Fibroblast of lung (primary cell): ENCODE results near the gene JPH2. TPM values are rescaled to one million over a fixed set of nuclear protein-coding genes. Genes with fewer than 3 reads are reported as not detected.
"Not testable (repeated sequence)": the region's sequence is repeated elsewhere in the genome, so short reads cannot be mapped to it uniquely, and the experiment has no call there.

Source experiments
- DNase-seq, 2 donors: peaks; one replicate each; pipeline versions ENCODE4 v3.0.0 to v3.0.0-alpha.2; 2010; ENCODE audit warnings: low read depth in 2 of 2
- H2AFZ ChIP-seq: 2 replicates; pipeline ENCODE4 v1.5.1; 2012; ENCODE audit warnings: low read length, control low read depth, inconsistent platforms
- H3K27ac ChIP-seq: 2 replicates; pipeline ENCODE4 v1.5.1; 2011; ENCODE audit warnings: low read length, control low read depth; ENCODE audit not compliant: insufficient read depth
- H3K27me3 ChIP-seq: 2 replicates; pipeline ENCODE4 v1.5.1; 2011; ENCODE audit warnings: mild to moderate bottlenecking, low read length; ENCODE audit not compliant: control insufficient read depth, insufficient read depth
- H3K36me3 ChIP-seq: 2 replicates; pipeline ENCODE4 v1.5.1; 2011; ENCODE audit warnings: low read length; ENCODE audit not compliant: control insufficient read depth, insufficient read depth
- H3K4me1 ChIP-seq: 2 replicates; pipeline ENCODE4 v1.5.1; 2011; ENCODE audit warnings: low read length; ENCODE audit not compliant: control insufficient read depth, insufficient read depth; ENCODE audit errors: extremely low read depth
- H3K4me2 ChIP-seq: 2 replicates; pipeline ENCODE4 v1.5.1; 2011; ENCODE audit warnings: low read length, control low read depth; ENCODE audit not compliant: insufficient read depth; ENCODE audit errors: extremely low read depth
- H3K4me3 ChIP-seq, 4 experiments: fragments of 200-600 bp in 1 of 4; sonication (generic) in 1 of 4; replicated peaks in 1 of 4; 2 replicates each; pipeline ENCODE4 v1.5.1; 2011 to 2016; ENCODE audit warnings: low read length in 4 of 4, low read depth in 3 of 4, mild to moderate bottlenecking in 3 of 4, control low read depth in 2 of 4, inconsistent platforms in 1 of 4, mixed read lengths in 1 of 4; ENCODE audit not compliant: insufficient read depth in 1 of 4; ENCODE audit errors: control extremely low read depth in 1 of 4
- H3K79me2 ChIP-seq: 2 replicates; pipeline ENCODE4 v1.5.1; 2012; ENCODE audit warnings: mild to moderate bottlenecking, low read length, inconsistent platforms; ENCODE audit not compliant: control insufficient read depth, insufficient read depth
- H3K9ac ChIP-seq: 2 replicates; pipeline ENCODE4 v1.5.1; 2011; ENCODE audit warnings: mild to moderate bottlenecking, low read length, control low read depth; ENCODE audit not compliant: insufficient read depth
- H3K9me3 ChIP-seq: 2 replicates; pipeline ENCODE4 v1.5.1; 2012; ENCODE audit warnings: low read depth, low read length; ENCODE audit not compliant: control insufficient read depth, insufficient read depth
- H4K20me1 ChIP-seq: 2 replicates; pipeline ENCODE4 v1.5.1; 2011; ENCODE audit warnings: low read length; ENCODE audit not compliant: control insufficient read depth, insufficient read depth; ENCODE audit errors: extremely low read depth
- EZH2 ChIP-seq: IDR thresholded peaks from 2 replicates; pipeline ENCODE4 v1.5.1; 2012; ENCODE audit warnings: low read length, control low read depth, mild to moderate bottlenecking; ENCODE audit errors: missing control alignments
- polyA plus RNA-seq, 2 donors: library from polyadenylated mRNA; depleted of rRNA in 1 of 2; stranded (reverse) in 1 of 2; unstranded in 1 of 2; fragments of >200 nt; gene quantifications; 2 replicates each; pipeline ENCODE4 v1.2.1, GENCODE V29; 2011 to 2012; ENCODE audit warnings: missing spikeins in 1 of 2
- total RNA-seq: library from RNA; depleted of rRNA; stranded (reverse); fragments of >200 nt; gene quantifications from 2 replicates; pipeline ENCODE4 v1.2.1, GENCODE V29; 2014
- TF ChIP-seq, protein P1 (sequence below), 2 donors: IDR thresholded peaks in 1 of 2; conservative IDR thresholded peaks in 1 of 2; 1 replicate in 1 of 2; 2 replicates in 1 of 2; pipeline ENCODE4 v1.5.1; 2011 to 2012; ENCODE audit warnings: low read length in 2 of 2, control low read depth in 1 of 2, inconsistent platforms in 1 of 2, low read depth in 1 of 2, mild to moderate bottlenecking in 1 of 2

Gene JPH2
- total and polyA plus RNA-seq, 2 donors (not counting 1 experiment from before 2014, with no cell fraction given): 0.66 to 4.9 TPM

DNA sequence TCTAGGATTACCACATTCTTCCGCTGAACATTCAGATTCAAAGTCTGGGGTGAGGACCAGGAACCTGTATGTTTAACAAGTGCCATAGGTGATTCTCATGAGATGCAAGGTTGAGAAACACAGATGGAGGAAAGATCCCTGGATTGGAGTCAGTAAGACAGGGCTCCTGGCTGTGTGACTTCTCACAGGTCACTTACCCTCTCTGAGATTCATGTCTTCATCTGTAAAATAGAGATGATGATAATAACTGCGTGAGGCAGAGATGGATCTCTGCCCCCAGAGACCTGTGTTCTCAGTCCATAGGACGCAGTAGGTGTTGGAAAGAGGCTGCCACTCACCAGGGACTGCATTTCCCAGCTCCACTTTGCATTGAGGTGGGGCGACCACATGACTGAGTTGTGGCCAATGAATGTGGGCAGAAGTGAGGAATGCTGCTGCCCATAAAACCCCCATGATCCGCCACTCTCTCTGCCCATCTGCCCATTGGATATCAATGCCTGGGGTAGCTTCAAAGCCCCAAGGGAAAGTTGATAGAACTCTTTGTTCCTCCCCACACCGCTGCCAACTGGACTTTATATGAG lies 46.5 kb upstream of the JPH2 start:
- Histone ChIP-seq H2AFZ (no peak overlapping the region), H3K4me2 (no peak overlapping the region), H3K79me2 (no peaks in the 10 kb centered on the region), H3K4me1 (no peaks in the 10 kb centered on the region), H3K9ac (no peak overlapping the region), H3K27me3 (no peaks in the 10 kb centered on the region), H4K20me1 (no peaks in the 10 kb centered on the region), H3K36me3 (no peaks in the 10 kb centered on the region), H3K4me3 (no peak overlapping the region), H3K9me3 (no peaks in the 10 kb centered on the region), H3K27ac (no peak overlapping the region)
- no peak for DNase-seq
- TF ChIP-seq, protein P1, sequence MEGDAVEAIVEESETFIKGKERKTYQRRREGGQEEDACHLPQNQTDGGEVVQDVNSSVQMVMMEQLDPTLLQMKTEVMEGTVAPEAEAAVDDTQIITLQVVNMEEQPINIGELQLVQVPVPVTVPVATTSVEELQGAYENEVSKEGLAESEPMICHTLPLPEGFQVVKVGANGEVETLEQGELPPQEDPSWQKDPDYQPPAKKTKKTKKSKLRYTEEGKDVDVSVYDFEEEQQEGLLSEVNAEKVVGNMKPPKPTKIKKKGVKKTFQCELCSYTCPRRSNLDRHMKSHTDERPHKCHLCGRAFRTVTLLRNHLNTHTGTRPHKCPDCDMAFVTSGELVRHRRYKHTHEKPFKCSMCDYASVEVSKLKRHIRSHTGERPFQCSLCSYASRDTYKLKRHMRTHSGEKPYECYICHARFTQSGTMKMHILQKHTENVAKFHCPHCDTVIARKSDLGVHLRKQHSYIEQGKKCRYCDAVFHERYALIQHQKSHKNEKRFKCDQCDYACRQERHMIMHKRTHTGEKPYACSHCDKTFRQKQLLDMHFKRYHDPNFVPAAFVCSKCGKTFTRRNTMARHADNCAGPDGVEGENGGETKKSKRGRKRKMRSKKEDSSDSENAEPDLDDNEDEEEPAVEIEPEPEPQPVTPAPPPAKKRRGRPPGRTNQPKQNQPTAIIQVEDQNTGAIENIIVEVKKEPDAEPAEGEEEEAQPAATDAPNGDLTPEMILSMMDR (conservative IDR thresholded peaks at IDR 0.05 in 1 of 2, IDR thresholded peaks at IDR 0.05 in 1 of 2; ENCODE audit: low read depth in 1 of 2, low read length in 2 of 2): no peak
- no peak for TF ChIP-seq EZH2

DNA sequence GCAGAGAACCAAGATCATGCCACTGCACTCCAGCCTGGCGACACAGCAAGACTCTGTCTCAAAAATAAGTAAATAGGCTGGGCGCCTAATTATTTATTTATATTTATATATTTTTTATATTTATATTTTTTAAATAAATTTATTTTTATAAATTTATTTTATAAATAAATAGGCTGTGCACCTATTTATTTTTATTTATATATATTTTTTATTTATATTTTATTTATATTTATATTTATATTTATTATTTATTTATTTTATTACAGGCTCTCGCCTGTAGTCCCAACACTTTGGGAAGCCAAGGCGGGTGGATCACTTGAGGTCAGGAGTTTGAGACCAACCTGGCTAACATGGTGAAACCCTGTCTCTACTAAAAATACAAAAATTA lies 45.5 kb upstream of the JPH2 start:
- not testable (repeated sequence) for H4K20me1 ChIP-seq, H3K4me1 ChIP-seq, H3K27me3 ChIP-seq, H3K36me3 ChIP-seq, H3K9ac ChIP-seq, H2AFZ ChIP-seq, H3K4me2 ChIP-seq, H3K9me3 ChIP-seq, H3K27ac ChIP-seq, DNase-seq, H3K79me2 ChIP-seq, H3K4me3 ChIP-seq

DNA sequence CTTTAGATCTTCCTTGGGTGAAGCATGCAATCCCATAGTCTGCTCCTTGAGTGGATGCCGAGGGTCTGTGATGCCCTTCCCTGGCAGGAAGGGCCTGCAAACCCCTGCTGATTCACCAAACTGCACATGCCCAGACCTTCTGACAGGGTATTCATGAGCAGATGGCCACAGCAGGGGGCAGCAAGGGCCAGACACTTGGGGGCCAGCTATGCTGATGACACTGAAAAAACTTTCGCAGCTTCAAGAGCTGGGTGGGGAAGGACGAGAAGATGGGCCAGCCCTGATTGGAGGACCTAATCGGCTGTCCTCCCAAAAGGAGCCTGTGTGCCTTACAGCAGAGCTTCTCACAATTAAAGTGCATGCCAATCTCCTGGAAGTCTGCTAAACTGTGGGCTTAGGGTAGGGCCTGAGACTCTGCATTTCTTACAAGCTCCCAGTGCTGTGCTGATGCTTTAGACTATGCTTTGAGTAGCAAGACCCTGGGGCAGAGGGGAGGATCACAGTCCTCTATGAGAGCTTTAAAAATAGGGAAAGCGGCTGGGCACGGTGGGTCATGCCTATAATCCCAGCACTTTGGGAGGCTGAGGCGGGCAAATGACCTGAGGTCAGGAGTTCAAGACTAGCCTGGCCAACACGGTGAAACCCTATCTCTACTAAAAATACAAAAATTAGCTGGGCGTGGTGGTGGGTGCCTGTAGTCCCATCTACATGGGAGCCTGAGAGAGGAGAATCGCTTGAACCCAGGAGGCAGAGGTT lies 44.9 kb upstream of the JPH2 start:
- Histone ChIP-seq H3K9ac (no peak overlapping the region), H3K9me3 (no peaks in the 10 kb centered on the region), H3K36me3 (no peaks in the 10 kb centered on the region), H3K27me3 (no peaks in the 10 kb centered on the region), H2AFZ (no peak overlapping the region), H3K4me3 (no peak overlapping the region), H3K4me2 (no peak overlapping the region), H3K79me2 (no peaks in the 10 kb centered on the region), H3K4me1 (no peaks in the 10 kb centered on the region), H3K27ac (no peak overlapping the region), H4K20me1 (no peaks in the 10 kb centered on the region)
- TF ChIP-seq, protein P1 (conservative IDR thresholded peaks at IDR 0.05 in 1 of 2, IDR thresholded peaks at IDR 0.05 in 1 of 2; ENCODE audit: low read depth in 1 of 2, low read length in 2 of 2): no peak
- no peak for TF ChIP-seq EZH2
- DNase-seq: no peak
